HEK293 (cell line): ENCODE measurements around the gene MRPS6.

Source experiments
- CTCF ChIA-PET: fragments of 350-600 bp; formaldehyde crosslinking; extraction: SDS; loops from one replicate; lab custom pipeline; 2021; ENCODE audit warnings: antibody characterized with exemption; lab: Yijun Ruan, JAX
- POLR2A ChIA-PET: fragments of 300-600 bp; formaldehyde crosslinking; extraction: SDS; loops from one replicate; lab custom pipeline; 2020; ENCODE audit warnings: antibody characterized with exemption, inconsistent platforms; lab: Yijun Ruan, JAX
- H3K27ac ChIP-seq: fragments of 200-500 bp; sonication (Bioruptor generic); 2 replicates; pipeline ENCODE4 v1.5.1; 2014; ENCODE audit warnings: low read depth, low read length, control low read depth, inconsistent platforms; ENCODE audit errors: extremely low read depth
- H3K36me3 ChIP-seq, 2 experiments: fragments of 200-500 bp in 1 of 2; sonication (Bioruptor generic) in 1 of 2; 1 replicate in 1 of 2; 2 replicates in 1 of 2; pipeline ENCODE4 v1.5.1; 2014 to 2017; ENCODE audit warnings: inconsistent platforms in 2 of 2, low read length in 2 of 2; ENCODE audit not compliant: control insufficient read depth in 2 of 2, insufficient read depth in 1 of 2
- H3K4me1 ChIP-seq: fragments of 200-500 bp; sonication (Bioruptor generic); 2 replicates; pipeline ENCODE4 v1.5.1; 2014; ENCODE audit warnings: mild to moderate bottlenecking, low read length, inconsistent platforms; ENCODE audit not compliant: control insufficient read depth, insufficient read depth
- H3K4me3 ChIP-seq: 2 replicates; pipeline ENCODE4 v1.5.1; 2011; ENCODE audit warnings: low read depth, mild to moderate bottlenecking, control low read depth, low read length, moderate library complexity
- H3K9me3 ChIP-seq: fragments of 200-500 bp; sonication (Bioruptor generic); 2 replicates; pipeline ENCODE4 v1.5.1; 2014; ENCODE audit warnings: low read depth, low read length, inconsistent platforms; ENCODE audit not compliant: control insufficient read depth, insufficient read depth
- MZF1 ChIP-seq: fragments of 450-650 bp; formaldehyde crosslinking; IDR thresholded peaks from 2 replicates; pipeline ENCODE4 v1.5.1; 2017; ENCODE audit warnings: missing biosample characterization, missing genetic modification characterization, borderline replicate concordance
- OSR2 ChIP-seq: fragments of 450-650 bp; formaldehyde crosslinking; IDR thresholded peaks from 2 replicates; pipeline ENCODE4 v1.5.1; 2016; ENCODE audit warnings: missing biosample characterization, missing genetic modification characterization
- SALL2 ChIP-seq: fragments of 450-650 bp; formaldehyde crosslinking; IDR thresholded peaks from 2 replicates; pipeline ENCODE4 v1.5.0; 2017; ENCODE audit warnings: missing biosample characterization, mild to moderate bottlenecking, missing genetic modification characterization, borderline replicate concordance
- SCRT2 ChIP-seq: fragments of 450-650 bp; formaldehyde crosslinking; IDR thresholded peaks from 2 replicates; pipeline ENCODE4 v1.5.1; 2016; ENCODE audit warnings: missing biosample characterization, missing genetic modification characterization
- SP3 ChIP-seq: fragments of 450-650 bp; formaldehyde crosslinking; IDR thresholded peaks from 2 replicates; pipeline ENCODE4 v1.5.1; 2016; ENCODE audit warnings: missing biosample characterization, missing genetic modification characterization
- YY1 ChIP-seq: fragments of 450-650 bp; formaldehyde crosslinking; IDR thresholded peaks from 2 replicates; pipeline ENCODE4 v1.5.1; 2018; ENCODE audit warnings: missing biosample characterization, missing genetic modification characterization
- ZBTB8A ChIP-seq: fragments of 450-650 bp; formaldehyde crosslinking; IDR thresholded peaks from 2 replicates; pipeline ENCODE4 v1.5.1; 2016; ENCODE audit warnings: missing biosample characterization, missing genetic modification characterization
- ZEB2 ChIP-seq: fragments of 450-650 bp; formaldehyde crosslinking; IDR thresholded peaks from 2 replicates; pipeline ENCODE4 v1.5.1; 2016; ENCODE audit warnings: missing biosample characterization, missing genetic modification characterization
- ZFP69B ChIP-seq: fragments of 450-650 bp; formaldehyde crosslinking; IDR thresholded peaks from 2 replicates; pipeline ENCODE4 v1.5.1; 2016; ENCODE audit warnings: missing biosample characterization, missing genetic modification characterization
- ZNF202 ChIP-seq: fragments of 450-650 bp; formaldehyde crosslinking; IDR thresholded peaks from 2 replicates; pipeline ENCODE4 v1.5.1; 2016; ENCODE audit warnings: missing biosample characterization, missing genetic modification characterization, borderline replicate concordance
- ZNF211 ChIP-seq: fragments of 450-650 bp; formaldehyde crosslinking; IDR thresholded peaks from 2 replicates; pipeline ENCODE4 v1.5.1; 2016; ENCODE audit warnings: low read depth, missing biosample characterization, missing genetic modification characterization
- ZNF24 ChIP-seq: fragments of 450-650 bp; formaldehyde crosslinking; IDR thresholded peaks from 2 replicates; pipeline ENCODE4 v1.5.1; 2016; ENCODE audit warnings: missing biosample characterization, missing genetic modification characterization
- ZNF292 ChIP-seq: fragments of 450-650 bp; formaldehyde crosslinking; IDR thresholded peaks from 2 replicates; pipeline ENCODE4 v1.5.1; 2016; ENCODE audit warnings: low read depth, missing biosample characterization, missing genetic modification characterization, borderline replicate concordance
- ZNF350 ChIP-seq: fragments of 450-650 bp; formaldehyde crosslinking; IDR thresholded peaks from 2 replicates; pipeline ENCODE4 v1.5.0; 2017; ENCODE audit warnings: missing biosample characterization, mild to moderate bottlenecking, missing genetic modification characterization
- ZNF416 ChIP-seq: fragments of 450-650 bp; formaldehyde crosslinking; IDR thresholded peaks from 2 replicates; pipeline ENCODE4 v1.5.1; 2016; ENCODE audit warnings: missing biosample characterization, missing genetic modification characterization
- ZNF521 ChIP-seq: fragments of 450-650 bp; formaldehyde crosslinking; IDR thresholded peaks from 2 replicates; pipeline ENCODE4 v1.5.1; 2017; ENCODE audit warnings: missing biosample characterization, mild to moderate bottlenecking, missing genetic modification characterization
- ZNF560 ChIP-seq: fragments of 450-650 bp; formaldehyde crosslinking; IDR thresholded peaks from 2 replicates; pipeline ENCODE4 v1.5.1; 2017; ENCODE audit warnings: missing biosample characterization, missing genetic modification characterization, borderline replicate concordance
- ZNF561 ChIP-seq: fragments of 450-650 bp; IDR thresholded peaks from 2 replicates; pipeline ENCODE4 v1.5.1; 2018; ENCODE audit warnings: missing biosample characterization, missing genetic modification characterization, borderline replicate concordance
- ZNF629 ChIP-seq: fragments of 450-650 bp; formaldehyde crosslinking; IDR thresholded peaks from 2 replicates; pipeline ENCODE4 v1.5.1; 2017; ENCODE audit warnings: missing biosample characterization, missing genetic modification characterization
- ZNF660 ChIP-seq: fragments of 450-650 bp; IDR thresholded peaks from 2 replicates; pipeline ENCODE4 v1.5.1; 2018; ENCODE audit warnings: missing biosample characterization, mild to moderate bottlenecking, missing genetic modification characterization
- TF ChIP-seq, protein P1 (sequence below): fragments of 450-650 bp; formaldehyde crosslinking; IDR thresholded peaks from 2 replicates; pipeline ENCODE4 v1.5.1; 2017; ENCODE audit warnings: missing biosample characterization, missing genetic modification characterization
- TF ChIP-seq, protein P2 (sequence below): fragments of 450-650 bp; formaldehyde crosslinking; IDR thresholded peaks from 2 replicates; pipeline ENCODE4 v1.5.1; 2016; ENCODE audit warnings: missing biosample characterization, missing genetic modification characterization
- TF ChIP-seq, protein P3 (sequence below): fragments of 450-650 bp; formaldehyde crosslinking; IDR thresholded peaks from 2 replicates; pipeline ENCODE4 v1.5.1; 2017; ENCODE audit warnings: missing biosample characterization, mild to moderate bottlenecking, missing genetic modification characterization, moderate library complexity

MRPS6 gene

DNA sequence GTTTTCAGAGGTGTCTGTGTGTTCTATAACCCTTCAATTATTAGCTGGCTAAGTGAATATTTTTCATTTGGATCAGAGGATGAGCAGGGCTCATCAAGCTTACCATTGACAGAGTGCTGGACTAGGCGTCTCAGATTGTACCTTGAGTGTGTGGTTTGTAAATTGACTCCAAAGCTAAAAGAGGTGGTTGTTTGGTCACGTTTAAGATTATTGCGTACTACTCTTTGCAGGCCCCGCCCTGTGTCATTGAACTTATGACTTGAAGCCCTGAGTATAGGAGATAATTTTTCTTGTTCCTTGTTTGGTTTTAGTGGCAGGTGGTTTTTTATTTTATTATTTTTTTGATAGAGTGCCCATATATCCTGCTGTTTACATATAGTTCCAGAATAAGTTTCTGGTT lies 17.7 kb downstream of the MRPS6 start:
- H3K9me3 ChIP-seq = no peaks in the 10 kb centered on the region
- TF ChIP-seq ZNF202 (tag by site-specific recombination) (no peak), SALL2 (tag by site-specific recombination) (no peak), ZNF24 (tag by site-specific recombination) (no peak), ZNF629 (tag by site-specific recombination) (peak; percentile 78; the same call in 1 of the 2 replicates), ZBTB8A (tag by site-specific recombination) (no peak), ZFP69B (tag by site-specific recombination) (no peak)
- TF ChIP-seq, protein P1, sequence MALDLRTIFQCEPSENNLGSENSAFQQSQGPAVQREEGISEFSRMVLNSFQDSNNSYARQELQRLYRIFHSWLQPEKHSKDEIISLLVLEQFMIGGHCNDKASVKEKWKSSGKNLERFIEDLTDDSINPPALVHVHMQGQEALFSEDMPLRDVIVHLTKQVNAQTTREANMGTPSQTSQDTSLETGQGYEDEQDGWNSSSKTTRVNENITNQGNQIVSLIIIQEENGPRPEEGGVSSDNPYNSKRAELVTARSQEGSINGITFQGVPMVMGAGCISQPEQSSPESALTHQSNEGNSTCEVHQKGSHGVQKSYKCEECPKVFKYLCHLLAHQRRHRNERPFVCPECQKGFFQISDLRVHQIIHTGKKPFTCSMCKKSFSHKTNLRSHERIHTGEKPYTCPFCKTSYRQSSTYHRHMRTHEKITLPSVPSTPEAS (tag by site-specific recombination) = no peak
- TF ChIP-seq, all 188 proteins: peak for 1
- no peak overlapping the region for H3K4me3 ChIP-seq
- peaks cover 23% of the 10 kb centered on the region for H3K4me1 ChIP-seq
- H3K27ac ChIP-seq = no peak overlapping the region
- H3K36me3 ChIP-seq = peaks cover 0 to 13% of the 10 kb centered on the region in 2 experiments; a peak in 1 of 3 replicates
- CTCF ChIA-PET = interaction anchor here (0.5 to 3.7 kb wide), 9 partner anchors 11 to 257 kb away, joined by 3 to 32 read pairs (median 3); no protein-coding TSS in a partner anchor
- POLR2A ChIA-PET = no interaction called here

DNA sequence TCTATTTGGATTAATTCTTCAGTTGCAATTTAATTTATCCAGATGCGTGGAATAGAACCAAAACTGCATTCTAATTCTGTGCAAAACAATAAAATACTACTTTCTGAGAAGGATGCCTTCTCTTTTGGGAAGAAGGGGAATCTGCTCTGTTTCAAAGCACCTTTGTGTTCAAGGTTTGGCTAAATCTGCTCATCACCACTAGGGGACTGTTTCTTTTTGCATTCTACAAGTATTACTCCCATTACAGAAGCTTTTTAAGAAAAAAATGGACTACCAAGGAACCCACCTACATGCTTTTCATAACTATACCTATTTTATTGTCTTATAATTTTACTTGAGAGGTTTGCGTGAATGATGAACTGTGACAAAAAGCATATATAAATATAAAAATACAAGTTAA lies 18.2 kb downstream of the MRPS6 start:
- TF ChIP-seq YY1 (tag by site-specific recombination) = no peak
- TF ChIP-seq SCRT2 = peak; percentile 57
- 0 out of 2 replicates have a peak, but pooled peaks have one; percentile 7 for TF ChIP-seq ZNF350 (tag by site-specific recombination)
- TF ChIP-seq ZNF292 (tag by site-specific recombination) = no peak
- CTCF ChIA-PET = interaction anchor here (0.5 to 3.7 kb wide), 11 partner anchors 11 to 1876 kb away, joined by 3 to 32 read pairs (median 3); no protein-coding TSS in a partner anchor
- peaks cover 0 to 19% of the 10 kb centered on the region in 2 experiments; a peak in 1 of 3 replicates for H3K36me3 ChIP-seq
- H3K9me3 ChIP-seq = no peaks in the 10 kb centered on the region
- peaks cover 23% of the 10 kb centered on the region for H3K4me1 ChIP-seq
- H3K27ac ChIP-seq = no peak overlapping the region
- POLR2A ChIA-PET = interaction anchor here (1.7 kb wide), 1 partner anchor 18 kb away, joined by 5 read pairs; the partner anchor contains the start of genes MRPS6 and SLC5A3
- H3K4me3 ChIP-seq = no peak overlapping the region

DNA sequence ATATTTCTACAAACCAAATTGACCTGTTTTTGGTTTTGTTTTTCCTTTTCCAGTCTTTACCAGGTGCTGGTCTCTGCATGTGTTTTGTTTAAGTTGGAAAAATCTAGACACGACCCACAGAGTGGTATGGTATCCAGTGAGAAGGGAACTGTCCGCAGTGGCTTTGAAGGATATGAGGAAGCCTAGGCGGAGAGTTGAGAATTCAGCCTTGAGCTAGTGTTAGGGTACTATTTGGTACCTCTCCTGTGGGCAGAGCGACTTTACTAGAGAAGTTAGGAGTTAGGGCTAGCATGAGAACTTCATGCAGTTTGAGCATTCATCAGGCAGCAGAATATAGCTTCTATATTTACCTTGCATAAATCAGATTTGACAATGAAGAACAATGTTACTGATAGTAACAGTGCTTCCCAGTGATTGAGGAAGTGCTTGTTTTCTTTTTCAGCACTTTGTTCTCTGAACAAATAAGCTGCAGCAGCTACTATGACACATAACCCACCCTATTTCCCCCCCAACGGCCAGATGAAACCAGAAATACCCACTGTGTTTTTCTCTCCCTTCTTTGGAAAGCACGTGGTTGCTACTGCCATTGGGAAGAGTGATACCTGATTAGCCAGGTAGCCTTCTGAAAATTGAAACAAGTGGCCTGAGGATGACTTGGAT lies 19.0 kb downstream of the MRPS6 start:
- CTCF ChIA-PET = interaction anchor here (0.5 to 3.7 kb wide), 18 partner anchors 9 to 1875 kb away, joined by 3 to 32 read pairs (median 4); no protein-coding TSS in a partner anchor
- Histone ChIP-seq H3K27ac (no peak overlapping the region), H3K9me3 (no peaks in the 10 kb centered on the region), H3K4me1 (peaks cover 23% of the 10 kb centered on the region), H3K36me3 (peaks cover 0 to 22% of the 10 kb centered on the region in 2 experiments; a peak in 1 of 3 replicates), H3K4me3 (no peak overlapping the region)
- POLR2A ChIA-PET = interaction anchor here (1.7 kb wide), 1 partner anchor 19 kb away, joined by 5 read pairs; the partner anchor contains the start of genes MRPS6 and SLC5A3
- TF ChIP-seq, protein P2, sequence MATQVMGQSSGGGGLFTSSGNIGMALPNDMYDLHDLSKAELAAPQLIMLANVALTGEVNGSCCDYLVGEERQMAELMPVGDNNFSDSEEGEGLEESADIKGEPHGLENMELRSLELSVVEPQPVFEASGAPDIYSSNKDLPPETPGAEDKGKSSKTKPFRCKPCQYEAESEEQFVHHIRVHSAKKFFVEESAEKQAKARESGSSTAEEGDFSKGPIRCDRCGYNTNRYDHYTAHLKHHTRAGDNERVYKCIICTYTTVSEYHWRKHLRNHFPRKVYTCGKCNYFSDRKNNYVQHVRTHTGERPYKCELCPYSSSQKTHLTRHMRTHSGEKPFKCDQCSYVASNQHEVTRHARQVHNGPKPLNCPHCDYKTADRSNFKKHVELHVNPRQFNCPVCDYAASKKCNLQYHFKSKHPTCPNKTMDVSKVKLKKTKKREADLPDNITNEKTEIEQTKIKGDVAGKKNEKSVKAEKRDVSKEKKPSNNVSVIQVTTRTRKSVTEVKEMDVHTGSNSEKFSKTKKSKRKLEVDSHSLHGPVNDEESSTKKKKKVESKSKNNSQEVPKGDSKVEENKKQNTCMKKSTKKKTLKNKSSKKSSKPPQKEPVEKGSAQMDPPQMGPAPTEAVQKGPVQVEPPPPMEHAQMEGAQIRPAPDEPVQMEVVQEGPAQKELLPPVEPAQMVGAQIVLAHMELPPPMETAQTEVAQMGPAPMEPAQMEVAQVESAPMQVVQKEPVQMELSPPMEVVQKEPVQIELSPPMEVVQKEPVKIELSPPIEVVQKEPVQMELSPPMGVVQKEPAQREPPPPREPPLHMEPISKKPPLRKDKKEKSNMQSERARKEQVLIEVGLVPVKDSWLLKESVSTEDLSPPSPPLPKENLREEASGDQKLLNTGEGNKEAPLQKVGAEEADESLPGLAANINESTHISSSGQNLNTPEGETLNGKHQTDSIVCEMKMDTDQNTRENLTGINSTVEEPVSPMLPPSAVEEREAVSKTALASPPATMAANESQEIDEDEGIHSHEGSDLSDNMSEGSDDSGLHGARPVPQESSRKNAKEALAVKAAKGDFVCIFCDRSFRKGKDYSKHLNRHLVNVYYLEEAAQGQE (tag by site-specific recombination) = peak; percentile 35; the same call in 1 of the 2 replicates
- TF ChIP-seq ZNF211 (tag by site-specific recombination) (no peak), MZF1 (tag by site-specific recombination) (peak; percentile 60; the same call in 1 of the 2 replicates), ZNF660 (tag by site-specific recombination) (no peak), ZNF560 (tag by site-specific recombination) (no peak), ZNF561 (peak; percentile 33; the same call in 1 of the 2 replicates), ZNF416 (no peak), ZEB2 (tag by site-specific recombination) (0 out of 2 replicates have a peak, but pooled peaks have one; percentile 27), OSR2 (tag by site-specific recombination) (peak; percentile 93), SP3 (tag by site-specific recombination) (no peak), ZNF521 (tag by site-specific recombination) (no peak)
- TF ChIP-seq, protein P3, sequence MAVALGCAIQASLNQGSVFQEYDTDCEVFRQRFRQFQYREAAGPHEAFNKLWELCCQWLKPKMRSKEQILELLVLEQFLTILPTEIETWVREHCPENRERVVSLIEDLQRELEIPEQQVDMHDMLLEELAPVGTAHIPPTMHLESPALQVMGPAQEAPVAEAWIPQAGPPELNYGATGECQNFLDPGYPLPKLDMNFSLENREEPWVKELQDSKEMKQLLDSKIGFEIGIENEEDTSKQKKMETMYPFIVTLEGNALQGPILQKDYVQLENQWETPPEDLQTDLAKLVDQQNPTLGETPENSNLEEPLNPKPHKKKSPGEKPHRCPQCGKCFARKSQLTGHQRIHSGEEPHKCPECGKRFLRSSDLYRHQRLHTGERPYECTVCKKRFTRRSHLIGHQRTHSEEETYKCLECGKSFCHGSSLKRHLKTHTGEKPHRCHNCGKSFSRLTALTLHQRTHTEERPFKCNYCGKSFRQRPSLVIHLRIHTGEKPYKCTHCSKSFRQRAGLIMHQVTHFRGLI = no peak
